ENCODE results near the gene CABLES1.

The CABLES1 gene

DNA sequence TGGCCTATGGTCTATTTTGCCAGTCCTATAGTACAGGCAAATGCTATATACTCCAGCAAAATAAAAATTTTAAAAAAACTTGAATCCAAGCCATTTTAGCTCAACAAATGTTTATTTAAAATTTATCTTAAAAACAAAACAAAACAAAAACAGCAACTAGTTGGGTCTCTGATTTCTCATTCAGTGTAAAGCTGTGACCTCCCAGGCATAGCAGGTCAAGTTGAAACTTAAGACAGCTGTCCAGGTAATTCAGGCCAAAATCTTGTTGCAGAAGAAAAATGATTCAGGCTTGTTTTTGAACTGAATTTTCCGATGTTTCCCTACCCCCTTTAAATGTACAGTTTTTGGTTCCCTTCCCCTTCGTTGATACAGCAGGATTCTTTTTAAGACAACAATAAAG is 58.5 kb downstream of the CABLES1 start:
- H3K9me2 ChIP-seq (ENCODE audit: low read depth, low read length): no peaks in the 10 kb centered on the region
- no peak overlapping the region for H3K27ac ChIP-seq (ENCODE audit: low read depth, low read length, poor library complexity, severe bottlenecking)
- no peaks in the 10 kb centered on the region for H3K79me2 ChIP-seq (ENCODE audit: insufficient read depth, low read length)
- H3K4me2 ChIP-seq (ENCODE audit: low read length): no peak overlapping the region
- no peak overlapping the region for H3K4me3 ChIP-seq (ENCODE audit: low read depth, low read length, poor library complexity, severe bottlenecking)
- no peaks in the 10 kb centered on the region for H4K20me1 ChIP-seq (ENCODE audit: insufficient read depth, low read length)
- H2AFZ ChIP-seq (ENCODE audit: low read length): no peak overlapping the region
- no peaks in the 10 kb centered on the region for H3K9me3 ChIP-seq (ENCODE audit: low read length)
- peaks cover 11% of the 10 kb centered on the region for H3K4me1 ChIP-seq (ENCODE audit: insufficient read depth, low read length, severe bottlenecking)
- H3K36me3 ChIP-seq (ENCODE audit: insufficient read depth, low read length): no peaks in the 10 kb centered on the region; the same call in 1 of the 2 replicates
- no peaks in the 10 kb centered on the region for H3K27me3 ChIP-seq (ENCODE audit: insufficient read depth, low read length)
- no peak for TF ChIP-seq CTCF (IDR thresholded peaks at IDR 0.05; ENCODE audit: low read length)
- no peak for TF ChIP-seq EZH2 (IDR thresholded peaks at IDR 0.05; ENCODE audit: borderline replicate concordance, low read length)
- no peak overlapping the region for H3K9ac ChIP-seq (ENCODE audit: low read length)
- no peaks in the 10 kb centered on the region for H3F3A ChIP-seq (ENCODE audit: insufficient read depth, low read length)

GRCh38 chr18:23194155-23194996 is 59.1 kb downstream of the CABLES1 start:
- TF ChIP-seq CTCF (IDR thresholded peaks at IDR 0.05; ENCODE audit: low read length) (no peak), EZH2 (IDR thresholded peaks at IDR 0.05; ENCODE audit: borderline replicate concordance, low read length) (no peak)
- Histone ChIP-seq H3K4me1 (ENCODE audit: insufficient read depth, low read length, severe bottlenecking) (peaks cover 11% of the 10 kb centered on the region), H2AFZ (ENCODE audit: low read length) (no peak overlapping the region), H4K20me1 (ENCODE audit: insufficient read depth, low read length) (no peaks in the 10 kb centered on the region), H3K27ac (ENCODE audit: low read depth, low read length, poor library complexity, severe bottlenecking) (no peak overlapping the region), H3K79me2 (ENCODE audit: insufficient read depth, low read length) (no peaks in the 10 kb centered on the region), H3K27me3 (ENCODE audit: insufficient read depth, low read length) (no peaks in the 10 kb centered on the region), H3K9ac (ENCODE audit: low read length) (no peak overlapping the region), H3K9me3 (ENCODE audit: low read length) (no peaks in the 10 kb centered on the region), H3F3A (ENCODE audit: insufficient read depth, low read length) (no peaks in the 10 kb centered on the region), H3K9me2 (ENCODE audit: low read depth, low read length) (no peaks in the 10 kb centered on the region), H3K4me3 (ENCODE audit: low read depth, low read length, poor library complexity, severe bottlenecking) (no peak overlapping the region), H3K4me2 (ENCODE audit: low read length) (no peak overlapping the region), H3K36me3 (ENCODE audit: insufficient read depth, low read length) (no peaks in the 10 kb centered on the region; the same call in 1 of the 2 replicates)

- H3K79me2 ChIP-seq (ENCODE audit: insufficient read depth, low read length): no peaks in the 10 kb centered on the region
- H3K9me3 ChIP-seq (ENCODE audit: low read length): no peaks in the 10 kb centered on the region
- H3K9me2 ChIP-seq (ENCODE audit: low read depth, low read length): no peaks in the 10 kb centered on the region
- H3F3A ChIP-seq (ENCODE audit: insufficient read depth, low read length): no peaks in the 10 kb centered on the region
- TF ChIP-seq EZH2 (IDR thresholded peaks at IDR 0.05; ENCODE audit: borderline replicate concordance, low read length): no peak
- TF ChIP-seq CTCF (IDR thresholded peaks at IDR 0.05; ENCODE audit: low read length): no peak
- no peak overlapping the region for H3K4me2 ChIP-seq (ENCODE audit: low read length)
- no peaks in the 10 kb centered on the region for H4K20me1 ChIP-seq (ENCODE audit: insufficient read depth, low read length)
- H3K4me1 ChIP-seq (ENCODE audit: insufficient read depth, low read length, severe bottlenecking): peaks cover 11% of the 10 kb centered on the region
- H3K36me3 ChIP-seq (ENCODE audit: insufficient read depth, low read length): no peaks in the 10 kb centered on the region; the same call in 1 of the 2 replicates
- H3K27ac ChIP-seq (ENCODE audit: low read depth, low read length, poor library complexity, severe bottlenecking): no peak overlapping the region
- H3K4me3 ChIP-seq (ENCODE audit: low read depth, low read length, poor library complexity, severe bottlenecking): no peak overlapping the region
- H3K27me3 ChIP-seq (ENCODE audit: insufficient read depth, low read length): no peaks in the 10 kb centered on the region
- no peak overlapping the region for H2AFZ ChIP-seq (ENCODE audit: low read length)
- no peak overlapping the region for H3K9ac ChIP-seq (ENCODE audit: low read length)
Observed at GRCh38 chr18:23194997-23195957, 60.0 kb downstream of the CABLES1 start.

All from OCI-LY1 (cell line).